ENCODE results near the gene ZNF223. TPM values are rescaled to one million over a fixed set of nuclear protein-coding genes. Genes with fewer than 3 reads are reported as not detected.
A peak's percentile ranks its signal among the peaks of the same experiment; 100 is the strongest.

Gene ZNF223
- total RNA-seq, 1 experiment from 2014 or later = 4.8 TPM

- DNase-seq = no peak
These were observed 48.3 kb upstream of the ZNF223 start for GRCh38 chr19:44003461-44004009.

More at GRCh38 chr19:44003461-44004009, 48.3 kb upstream of the ZNF223 start:
- no peak overlapping the region for H3K18ac ChIP-seq (ENCODE audit: insufficient read length, low read depth, low read length)
- H3K27me3 ChIP-seq (ENCODE audit: insufficient read depth, low read length) = no peaks in the 10 kb centered on the region
- H3K4ac ChIP-seq (ENCODE audit: low read depth, low read length) = no peak overlapping the region
- H3K79me2 ChIP-seq (ENCODE audit: insufficient read depth, low read length) = no peaks in the 10 kb centered on the region; the same call in 1 of the 2 replicates
- peaks cover 1% of the 10 kb centered on the region for H3K9me3 ChIP-seq (ENCODE audit: control insufficient read depth, low read depth, low read length)
- H3K23ac ChIP-seq (ENCODE audit: insufficient read length, low read depth, low read length) = no peak overlapping the region
- no peaks in the 10 kb centered on the region for H3K79me1 ChIP-seq (ENCODE audit: insufficient read depth, low read depth, low read length, poor library complexity, severe bottlenecking)
- peaks cover 4% of the 10 kb centered on the region for H3K23me2 ChIP-seq (ENCODE audit: insufficient read length, low read depth, low read length, poor library complexity, severe bottlenecking)
- no peak overlapping the region for H3K27ac ChIP-seq (ENCODE audit: insufficient read length, low read depth, low read length)
- no peak overlapping the region for H3K56ac ChIP-seq (ENCODE audit: insufficient read length, low read depth, low read length)
- TF ChIP-seq, protein P1, sequence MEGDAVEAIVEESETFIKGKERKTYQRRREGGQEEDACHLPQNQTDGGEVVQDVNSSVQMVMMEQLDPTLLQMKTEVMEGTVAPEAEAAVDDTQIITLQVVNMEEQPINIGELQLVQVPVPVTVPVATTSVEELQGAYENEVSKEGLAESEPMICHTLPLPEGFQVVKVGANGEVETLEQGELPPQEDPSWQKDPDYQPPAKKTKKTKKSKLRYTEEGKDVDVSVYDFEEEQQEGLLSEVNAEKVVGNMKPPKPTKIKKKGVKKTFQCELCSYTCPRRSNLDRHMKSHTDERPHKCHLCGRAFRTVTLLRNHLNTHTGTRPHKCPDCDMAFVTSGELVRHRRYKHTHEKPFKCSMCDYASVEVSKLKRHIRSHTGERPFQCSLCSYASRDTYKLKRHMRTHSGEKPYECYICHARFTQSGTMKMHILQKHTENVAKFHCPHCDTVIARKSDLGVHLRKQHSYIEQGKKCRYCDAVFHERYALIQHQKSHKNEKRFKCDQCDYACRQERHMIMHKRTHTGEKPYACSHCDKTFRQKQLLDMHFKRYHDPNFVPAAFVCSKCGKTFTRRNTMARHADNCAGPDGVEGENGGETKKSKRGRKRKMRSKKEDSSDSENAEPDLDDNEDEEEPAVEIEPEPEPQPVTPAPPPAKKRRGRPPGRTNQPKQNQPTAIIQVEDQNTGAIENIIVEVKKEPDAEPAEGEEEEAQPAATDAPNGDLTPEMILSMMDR (conservative IDR thresholded peaks at IDR 0.05) = no peak
- H3K9ac ChIP-seq (ENCODE audit: extremely low read depth, insufficient read length, low read length) = peak overlapping the region; percentile 59
- H3K14ac ChIP-seq (ENCODE audit: insufficient read depth, low read length) = no peak overlapping the region
- no peaks in the 10 kb centered on the region for H4K20me1 ChIP-seq (ENCODE audit: control insufficient read depth, insufficient read depth, insufficient read length)
- peak overlapping the region; percentile 92 to 99 for H3K4me3 Mint-ChIP-seq
- no peak overlapping the region for H3K27ac Mint-ChIP-seq
- H2BK12ac ChIP-seq (ENCODE audit: insufficient read length, low read depth, low read length) = no peak overlapping the region
- peak overlapping the region; percentile 81 for H3K4me2 ChIP-seq (ENCODE audit: insufficient read depth, insufficient read length, low read length)
- no peak overlapping the region for H2BK15ac ChIP-seq (ENCODE audit: low read depth, low read length)
- H3K27me3 Mint-ChIP-seq (ENCODE audit: low read depth) = peaks cover 3% of the 10 kb centered on the region; the same call in 1 of the 2 replicates
- H2BK5ac ChIP-seq (ENCODE audit: insufficient read length, low read length) = no peak overlapping the region
- no CpG with 5 or more reads among the region's 15 CpGs for WGBS (ENCODE audit: extremely low coverage, insufficient read length, low lambda C conversion rate)
- no peak overlapping the region for H2BK20ac ChIP-seq (ENCODE audit: low read depth, low read length, poor library complexity, severe bottlenecking)
- H3T11ph ChIP-seq (ENCODE audit: low read length) = no peak overlapping the region
- no peak overlapping the region for H4K5ac ChIP-seq (ENCODE audit: insufficient read length, low read depth, low read length)
- H3K36me3 Mint-ChIP-seq (ENCODE audit: insufficient read depth in 1 of 3, low read depth in 3 of 3) = peaks cover 17 to 25% (median 21%) of the 10 kb centered on the region in 3 experiments
- no peak overlapping the region for H2AFZ ChIP-seq (ENCODE audit: low read length)
- no peaks in the 10 kb centered on the region; the same call in 1 of the 2 replicates for H3K4me1 ChIP-seq (ENCODE audit: insufficient read depth, low read length)
- H4K91ac ChIP-seq (ENCODE audit: insufficient read length, low read depth, low read length) = no peak overlapping the region
- H2BK120ac ChIP-seq (ENCODE audit: low read depth, low read length, poor library complexity, severe bottlenecking) = no peak overlapping the region
- H3K4me1 Mint-ChIP-seq = peaks cover 10 to 14% of the 10 kb centered on the region in 2 experiments
- H2AK5ac ChIP-seq (ENCODE audit: insufficient read length, low read length) = no peak overlapping the region
- H4K8ac ChIP-seq (replicated peaks; ENCODE audit: insufficient read length, low read depth, low read length) = no peak overlapping the region
- peaks cover 6 to 33% of the 10 kb centered on the region in 2 experiments; a peak in 4 of 5 replicates for H3K9me3 Mint-ChIP-seq

Measured in H9 (cell line).